Embryonic facial prominence (tissue), 1 donor: ENCODE data around the gene PRUNE2.

Source experiments
- DNase-seq: peaks from one replicate; pipeline ENCODE4 v3.0.0-alpha.2; 2016; ENCODE audit errors: extremely low spot score

PRUNE2 gene

GRCh38 chr9:76655971-76656370, 249.9 kb downstream of the PRUNE2 start:
- no peak for DNase-seq

GRCh38 chr9:76655121-76655541, 250.8 kb downstream of the PRUNE2 start:
- no peak for DNase-seq

- no peak for DNase-seq
These were observed 251.3 kb downstream of the PRUNE2 start for GRCh38 chr9:76654575-76654974.

- DNase-seq: no peak
These were observed 251.9 kb downstream of the PRUNE2 start for GRCh38 chr9:76654051-76654461.

- no peak for DNase-seq
These were observed 253.0 kb downstream of the PRUNE2 start for GRCh38 chr9:76652894-76653293.

GRCh38 chr9:76651119-76651705, 254.7 kb downstream of the PRUNE2 start:
- DNase-seq: no peak

DNA sequence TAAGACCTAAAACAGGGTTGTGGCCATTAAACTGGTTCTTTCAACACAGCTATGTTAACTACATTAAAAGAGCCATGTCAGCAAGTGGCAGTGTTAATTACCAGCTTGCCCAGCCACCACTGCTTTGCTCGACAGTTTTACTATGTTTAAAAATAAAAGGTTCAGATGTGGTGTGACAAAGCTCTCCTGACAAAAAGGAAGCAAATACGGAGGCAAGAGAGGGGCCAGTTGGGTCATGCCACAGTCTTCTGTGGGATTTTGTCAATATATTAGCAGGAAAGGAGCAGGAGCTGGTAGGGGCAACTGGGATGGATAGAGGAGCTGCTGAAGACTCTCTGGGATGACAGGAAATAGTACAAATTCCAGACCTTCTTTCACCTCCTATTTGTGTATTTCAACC, 255.2 kb downstream of the PRUNE2 start:
- no peak for DNase-seq

GRCh38 chr9:76649894-76650293, 256.0 kb downstream of the PRUNE2 start:
- DNase-seq: no peak

DNA sequence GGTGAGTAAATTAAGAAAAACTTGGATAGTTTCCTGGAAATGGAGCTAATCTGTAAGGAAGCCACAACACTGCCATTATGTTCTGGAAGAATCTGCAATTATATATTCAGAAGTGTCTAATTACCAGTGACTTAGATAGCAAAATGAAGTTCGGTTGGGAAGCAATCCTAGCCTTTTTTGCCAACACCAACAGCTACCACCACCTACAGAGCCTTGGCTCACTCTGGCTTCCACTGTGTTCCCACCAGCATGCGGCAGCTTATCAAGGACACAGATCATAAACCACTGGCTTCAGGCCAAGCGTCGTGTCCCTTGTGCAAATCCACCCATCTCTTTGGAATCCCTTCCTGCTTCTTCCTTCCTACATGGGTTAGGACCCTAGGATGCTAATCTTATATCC, 259.7 kb downstream of the PRUNE2 start:
- DNase-seq: no peak

DNA sequence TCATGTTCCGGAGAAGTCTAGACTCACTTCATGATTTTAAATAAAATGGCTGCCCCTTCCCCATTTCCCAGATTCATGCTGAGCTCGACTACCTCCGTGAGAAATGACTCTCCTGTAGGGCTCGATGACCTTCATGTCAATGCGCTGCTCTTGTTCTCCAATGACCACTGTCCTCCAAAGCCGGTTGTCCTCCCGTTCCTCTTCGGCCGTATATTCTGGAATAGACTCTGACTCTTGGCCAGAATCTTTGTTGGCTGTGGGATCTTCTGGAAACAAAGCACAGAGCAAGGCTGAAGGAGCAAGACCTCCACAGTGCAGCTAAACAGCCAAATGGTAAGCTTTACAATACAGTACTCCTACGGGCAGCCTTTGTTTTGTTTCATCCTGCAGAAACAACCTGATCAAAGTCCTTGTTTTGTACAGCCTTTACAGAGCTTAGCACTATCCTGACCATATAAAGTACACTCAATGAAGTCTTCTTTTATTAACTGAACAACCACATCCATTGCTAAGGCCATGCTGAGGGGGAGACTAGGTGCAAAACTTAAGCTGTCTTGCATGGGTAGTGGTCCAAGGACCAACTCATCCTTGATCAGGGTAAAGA, 261.2 kb downstream of the PRUNE2 start:
- no peak for DNase-seq

DNA sequence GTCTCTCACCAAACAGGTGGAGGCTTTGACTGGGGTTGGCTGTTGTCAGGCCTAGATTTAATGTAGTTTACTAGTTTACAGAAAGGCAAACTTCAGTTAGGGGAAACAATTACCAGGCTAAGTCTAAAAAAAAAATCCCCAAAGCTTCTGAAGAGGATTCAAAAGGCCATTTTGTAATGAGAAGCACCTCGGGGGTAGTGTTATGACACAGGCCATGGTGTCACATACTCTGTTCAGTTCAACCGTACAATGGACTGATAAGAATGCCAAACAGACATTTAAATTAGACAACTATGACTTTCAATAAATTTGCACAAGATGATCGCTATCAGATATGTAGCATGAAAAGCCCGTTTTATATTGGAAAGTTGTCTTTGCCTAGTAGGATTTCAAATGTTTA, 261.7 kb downstream of the PRUNE2 start:
- DNase-seq: no peak

- no peak for DNase-seq
These were observed 262.4 kb downstream of the PRUNE2 start for GRCh38 chr9:76643399-76644117.

GRCh38 chr9:76642701-76643209, 263.2 kb downstream of the PRUNE2 start:
- DNase-seq: no peak

- no peak for DNase-seq
These were observed 263.8 kb downstream of the PRUNE2 start for GRCh38 chr9:76642074-76642473.

- no peak for DNase-seq
These were observed 267.9 kb downstream of the PRUNE2 start for GRCh38 chr9:76638001-76638400.

GRCh38 chr9:76637416-76637815, 268.5 kb downstream of the PRUNE2 start:
- DNase-seq: no peak

GRCh38 chr9:76634356-76635054, 271.4 kb downstream of the PRUNE2 start:
- DNase-seq: no peak

DNA sequence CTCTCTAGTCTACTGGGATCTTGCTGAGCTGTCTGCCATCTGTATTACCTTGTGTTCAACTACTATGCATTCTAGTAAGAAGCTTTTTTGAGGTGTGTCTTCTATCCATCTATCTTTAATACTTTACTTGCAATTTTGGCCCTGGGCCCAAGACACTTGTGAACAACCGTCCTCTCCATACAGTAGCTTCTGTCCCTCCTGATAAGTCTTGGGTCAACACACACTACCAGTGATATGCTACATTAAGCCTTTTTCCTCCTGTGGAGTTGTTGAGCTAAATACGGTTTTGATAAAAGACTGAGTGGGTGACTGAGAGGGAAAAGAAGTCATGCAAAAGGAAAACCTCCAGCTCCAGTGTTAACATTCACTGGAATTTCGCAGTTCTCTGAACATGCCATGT, 275.0 kb downstream of the PRUNE2 start:
- no peak for DNase-seq

DNA sequence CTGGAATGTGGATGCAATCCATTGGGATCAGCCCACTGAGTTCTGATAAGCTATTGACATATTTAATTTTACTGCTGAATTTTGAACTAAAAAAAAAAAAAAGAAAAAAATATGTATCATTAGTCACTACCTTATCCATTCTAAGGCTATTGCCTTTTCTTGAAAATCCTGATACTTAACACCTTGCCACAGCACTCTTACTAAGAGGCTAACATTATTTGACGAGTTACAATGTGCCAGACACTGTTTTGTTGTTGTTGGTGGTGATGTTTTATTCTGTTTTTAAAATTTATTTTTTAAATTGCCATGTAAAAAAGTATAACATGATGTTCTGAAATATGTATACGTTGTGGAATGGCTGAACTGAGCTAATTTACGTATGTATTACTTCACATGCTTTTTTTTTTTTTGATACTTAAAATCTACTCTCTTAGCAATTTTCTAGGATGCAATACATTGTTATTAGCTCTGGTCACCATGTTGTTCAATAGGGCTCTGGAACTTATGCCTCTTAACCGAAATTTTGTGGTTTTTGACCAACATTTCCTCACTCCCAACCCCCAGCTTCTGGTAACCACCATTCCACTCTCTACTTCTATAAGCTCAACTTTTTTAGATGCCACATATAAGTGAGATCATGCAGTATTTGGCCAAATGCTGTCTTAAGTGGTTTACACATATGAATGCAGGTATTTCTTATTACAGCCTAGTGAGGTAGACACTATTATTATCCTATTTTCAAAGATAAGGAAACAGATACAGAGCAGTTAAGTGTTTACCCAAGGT, 276.5 kb downstream of the PRUNE2 start:
- no peak for DNase-seq

GRCh38 chr9:76628155-76628554, 277.8 kb downstream of the PRUNE2 start:
- DNase-seq: no peak

DNA sequence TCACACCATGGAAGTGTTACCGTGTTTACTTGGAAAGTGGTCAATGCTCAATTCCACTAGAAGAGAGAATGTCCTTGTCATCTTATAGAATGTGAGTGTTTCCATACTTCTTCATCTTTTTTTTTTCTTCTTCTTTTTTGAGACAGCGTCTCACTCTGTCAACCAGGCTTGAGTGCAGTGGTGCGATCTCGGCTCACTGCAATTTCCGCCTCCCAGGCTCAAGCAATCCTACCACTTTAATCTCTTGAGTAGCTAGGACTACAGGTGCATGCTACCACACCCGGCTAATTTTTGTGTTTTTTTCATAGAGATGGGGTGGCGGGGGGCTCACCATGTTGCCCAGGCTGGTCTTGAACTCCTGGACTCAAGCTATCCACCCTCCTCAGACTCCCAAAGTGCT, 278.9 kb downstream of the PRUNE2 start:
- no peak for DNase-seq

- no peak for DNase-seq
These were observed 279.8 kb downstream of the PRUNE2 start for GRCh38 chr9:76626141-76626540.
